Measurements from ENCODE around the gene PRR4. TPM values are rescaled to one million over a fixed set of nuclear protein-coding genes. Genes with fewer than 3 reads are reported as not detected.
A peak's percentile ranks its signal among the peaks of the same experiment; 100 is the strongest.

Gene PRR4
- total and polyA plus RNA-seq, 12 donors, result 1.4 to 11.8 (median 2.2) TPM

- Histone ChIP-seq H3K9me3 (peaks cover 0 to 51% (median 25%) of the 10 kb centered on the region in 11 donors), H3K27ac (no peak overlapping the region), H3K27me3 (no peaks in the 10 kb centered on the region), H3K4me1 (no peaks in the 10 kb centered on the region), H3K4me3 (no peak overlapping the region), H3K36me3 (peaks cover 0 to 36% (median 0%) of the 10 kb centered on the region in 9 donors)
- intact Hi-C loops (cut with DNase I), result no loop called here
- DNase-seq (no peak), ATAC-seq (no peak)
- WGBS, 2 donors, result 70 to 71% methylated on average over 2 of the region's 2 CpGs
- TF ChIP-seq CTCF (IDR thresholded peaks at IDR 0.05), result no peak
Measured at GRCh38 chr12:10861366-10861765, 12.1 kb upstream of the PRR4 start.

- WGBS, 2 donors, result 97 to 100% methylated on average over 2 of the region's 2 CpGs
- DNase-seq, result no peak
- Histone ChIP-seq H3K36me3 (peaks cover 0 to 47% (median 6%) of the 10 kb centered on the region in 9 donors), H3K4me3 (no peak overlapping the region), H3K4me1 (peaks cover 0 to 4% (median 0%) of the 10 kb centered on the region in 9 donors), H3K9me3 (peaks cover 0 to 34% (median 7%) of the 10 kb centered on the region in 11 donors), H3K27ac (no peak overlapping the region), H3K27me3 (no peaks in the 10 kb centered on the region)
- intact Hi-C loops (cut with DNase I), result no loop called here
- no peak for ATAC-seq
- no peak for TF ChIP-seq CTCF (IDR thresholded peaks at IDR 0.05)
Measured at GRCh38 chr12:10855807-10856206, 6.5 kb upstream of the PRR4 start.

- Histone ChIP-seq H3K9me3 (peaks cover 0 to 34% (median 7%) of the 10 kb centered on the region in 11 donors), H3K36me3 (peaks cover 0 to 54% (median 6%) of the 10 kb centered on the region in 9 donors), H3K27me3 (no peaks in the 10 kb centered on the region), H3K4me1 (peaks cover 0 to 4% (median 0%) of the 10 kb centered on the region in 9 donors), H3K27ac (no peak overlapping the region), H3K4me3 (no peak overlapping the region)
- 51 to 69% methylated on average over 2 of the region's 2 CpGs for WGBS, 2 donors
- intact Hi-C loops (cut with DNase I), result no loop called here
- DNase-seq (no peak), ATAC-seq (peak in 2 of 8 donors; percentile 41 to 64)
- TF ChIP-seq CTCF (IDR thresholded peaks at IDR 0.05), result no peak
Measured at GRCh38 chr12:10853776-10854175, 4.5 kb upstream of the PRR4 start.

GRCh38 chr12:10851243-10851858, 2.1 kb upstream of the PRR4 start:
- Histone ChIP-seq H3K4me1 (peaks cover 0 to 4% (median 0%) of the 10 kb centered on the region in 9 donors), H3K36me3 (peaks cover 0 to 46% (median 8%) of the 10 kb centered on the region in 9 donors), H3K4me3 (no peak overlapping the region), H3K27me3 (no peaks in the 10 kb centered on the region), H3K9me3 (peaks cover 0 to 10% (median 5%) of the 10 kb centered on the region in 11 donors), H3K27ac (no peak overlapping the region)
- no peak for DNase-seq
- intact Hi-C loops (cut with DNase I), result no loop called here
- WGBS, 2 donors, result 81% methylated on average over 4 of the region's 4 CpGs
- no peak for ATAC-seq
- TF ChIP-seq CTCF (IDR thresholded peaks at IDR 0.05), result no peak

All from heart right ventricle (tissue), 16 donors.